ENCODE data around the gene NTSR1. TPM values are rescaled to one million over a fixed set of nuclear protein-coding genes. Genes with fewer than 3 reads are reported as not detected.

The NTSR1 gene
- total RNA-seq: under 0.01 TPM in 1 of 2 replicates, not detected in the other

DNA sequence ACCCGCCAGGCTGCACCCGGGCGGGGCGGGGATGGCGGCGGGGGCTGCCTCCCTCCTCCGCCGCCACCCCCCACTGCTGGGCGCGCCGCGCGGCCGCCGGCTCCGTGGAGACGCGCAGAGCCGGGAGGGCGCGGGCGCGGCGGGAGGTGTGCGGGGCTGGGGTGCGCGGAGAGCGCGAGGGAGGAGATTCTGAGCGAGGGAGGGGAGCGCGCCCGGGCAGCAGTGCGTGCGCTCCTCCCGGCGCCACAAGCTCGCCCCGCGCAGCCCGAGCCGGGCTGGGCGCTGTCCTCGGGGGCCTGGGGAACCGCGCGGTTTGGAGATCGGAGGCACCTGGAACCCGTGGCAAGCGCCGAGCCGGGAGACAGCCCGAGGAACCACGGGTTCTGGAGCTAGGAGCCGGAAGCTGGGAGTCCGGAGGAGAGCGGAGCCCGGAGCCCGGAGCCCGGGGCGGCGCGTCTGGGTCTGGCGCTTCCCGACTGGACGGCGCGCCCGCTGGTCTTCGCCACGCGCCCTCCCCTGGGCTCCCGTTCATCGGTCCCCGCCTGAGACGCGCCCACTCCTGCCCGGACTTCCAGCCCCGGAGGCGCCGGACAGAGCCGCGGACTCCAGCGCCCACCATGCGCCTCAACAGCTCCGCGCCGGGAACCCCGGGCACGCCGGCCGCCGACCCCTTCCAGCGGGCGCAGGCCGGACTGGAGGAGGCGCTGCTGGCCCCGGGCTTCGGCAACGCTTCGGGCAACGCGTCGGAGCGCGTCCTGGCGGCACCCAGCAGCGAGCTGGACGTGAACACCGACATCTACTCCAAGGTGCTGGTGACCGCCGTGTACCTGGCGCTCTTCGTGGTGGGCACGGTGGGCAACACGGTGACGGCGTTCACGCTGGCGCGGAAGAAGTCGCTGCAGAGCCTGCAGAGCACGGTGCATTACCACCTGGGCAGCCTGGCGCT is at the start of gene NTSR1:
Gene NTSR1, plus strand, starts transcription at position 246 of the 946 bp plus-strand sequence. Its CDS starts 372 bp downstream, at position 618.

GRCh38 chr20:62804627-62805154 is 96.1 kb downstream of the NTSR1 start, which contains the start of gene OGFR:
TSS of gene OGFR (plus strand) at chr20:62804835. CDS start at chr20:62804860, 25 bp downstream.

Other genes starting within 250 kb of the NTSR1 start
- not detected in 2 replicates for gene GATA5, start 232.8 kb upstream of the NTSR1 start, total RNA-seq
- gene SLCO4A1, start 66.3 kb upstream of the NTSR1 start, total RNA-seq: 0.57 and 4.8 TPM in 2 replicates
- 15.7 and 24.3 TPM in 2 replicates for gene MRGBP, start 87.6 kb downstream of the NTSR1 start, total RNA-seq
- 13.7 and 26.3 TPM in 2 replicates for gene OGFR, start 96.0 kb downstream of the NTSR1 start, total RNA-seq
- gene COL9A3, start 108.2 kb downstream of the NTSR1 start, total RNA-seq: 0.14 and 1.7 TPM in 2 replicates
- gene TCFL5, start 153.0 kb downstream of the NTSR1 start, total RNA-seq: 12.0 and 13.7 TPM in 2 replicates
- gene DIDO1, start 217.7 kb downstream of the NTSR1 start, total RNA-seq: 28.7 and 43.3 TPM in 2 replicates
- 59.8 and 62.5 TPM in 2 replicates for gene GID8, start 229.3 kb downstream of the NTSR1 start, total RNA-seq
- 0.28 TPM in 1 of 2 replicates, not detected in the other for gene SLC17A9, start 243.9 kb downstream of the NTSR1 start, total RNA-seq

All from nasal cavity respiratory epithelium epithelial cell of viscerocranial mucosa (primary cell).